ENCODE data around the gene IQSEC3.
"Not testable (repeated sequence)": the region's sequence is repeated elsewhere in the genome, so short reads cannot be mapped to it uniquely, and the experiment has no call there.

IQSEC3 gene

GRCh38 chr12:214003-214741 is 147.6 kb downstream of the IQSEC3 start, which contains the start of gene SLC6A12:
TSS of gene SLC6A12 (minus strand) at chr12:214157. CDS start at chr12:209986, 4,171 bp downstream.
- no peak for DNase-seq (ENCODE audit: low read depth)

DNA sequence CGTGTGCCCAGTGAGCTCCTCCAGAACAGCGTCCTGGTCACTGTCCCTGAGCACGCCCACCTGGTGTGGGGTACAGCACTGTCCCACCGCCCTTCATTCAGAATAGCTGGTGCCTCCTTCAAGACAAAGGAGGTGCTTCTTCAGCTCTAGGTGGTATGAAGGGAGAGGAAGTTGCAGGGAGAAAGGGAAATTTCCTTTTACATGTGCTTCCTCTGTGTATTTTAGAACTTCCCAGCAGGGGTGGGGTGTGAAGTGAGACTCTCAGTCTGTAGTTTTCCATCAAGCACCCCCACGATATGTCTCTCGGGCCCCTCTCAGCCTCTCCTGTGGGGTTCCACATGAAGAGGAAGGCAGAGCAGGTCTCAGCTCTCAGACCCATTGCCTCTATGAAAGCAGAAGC is 148.5 kb downstream of the IQSEC3 start:
- no peak for DNase-seq (ENCODE audit: low read depth)

GRCh38 chr12:217029-217428 is 150.5 kb downstream of the IQSEC3 start:
- DNase-seq (ENCODE audit: low read depth) = not testable (repeated sequence)

DNA sequence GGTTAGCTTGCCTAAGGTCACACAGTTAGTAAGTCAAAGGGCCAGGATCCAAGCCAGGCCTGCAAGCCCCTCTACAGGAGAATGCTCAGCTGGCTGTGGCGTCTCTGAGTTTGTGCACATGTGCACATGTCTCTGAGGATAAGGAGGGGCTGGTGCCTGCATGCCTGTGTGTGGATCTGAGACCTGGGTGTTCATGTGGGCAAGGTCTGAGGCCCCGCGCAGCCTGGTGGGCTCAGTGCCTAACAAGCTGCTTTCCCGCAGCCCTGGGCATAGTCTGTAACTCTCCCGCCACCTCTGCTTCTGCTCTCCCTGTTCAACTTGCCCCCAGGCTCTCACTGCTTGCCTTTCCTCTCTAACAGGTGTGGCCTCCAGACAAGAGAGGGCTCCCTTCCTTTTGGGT is 151.7 kb downstream of the IQSEC3 start:
- no peak for DNase-seq (ENCODE audit: low read depth)

DNA sequence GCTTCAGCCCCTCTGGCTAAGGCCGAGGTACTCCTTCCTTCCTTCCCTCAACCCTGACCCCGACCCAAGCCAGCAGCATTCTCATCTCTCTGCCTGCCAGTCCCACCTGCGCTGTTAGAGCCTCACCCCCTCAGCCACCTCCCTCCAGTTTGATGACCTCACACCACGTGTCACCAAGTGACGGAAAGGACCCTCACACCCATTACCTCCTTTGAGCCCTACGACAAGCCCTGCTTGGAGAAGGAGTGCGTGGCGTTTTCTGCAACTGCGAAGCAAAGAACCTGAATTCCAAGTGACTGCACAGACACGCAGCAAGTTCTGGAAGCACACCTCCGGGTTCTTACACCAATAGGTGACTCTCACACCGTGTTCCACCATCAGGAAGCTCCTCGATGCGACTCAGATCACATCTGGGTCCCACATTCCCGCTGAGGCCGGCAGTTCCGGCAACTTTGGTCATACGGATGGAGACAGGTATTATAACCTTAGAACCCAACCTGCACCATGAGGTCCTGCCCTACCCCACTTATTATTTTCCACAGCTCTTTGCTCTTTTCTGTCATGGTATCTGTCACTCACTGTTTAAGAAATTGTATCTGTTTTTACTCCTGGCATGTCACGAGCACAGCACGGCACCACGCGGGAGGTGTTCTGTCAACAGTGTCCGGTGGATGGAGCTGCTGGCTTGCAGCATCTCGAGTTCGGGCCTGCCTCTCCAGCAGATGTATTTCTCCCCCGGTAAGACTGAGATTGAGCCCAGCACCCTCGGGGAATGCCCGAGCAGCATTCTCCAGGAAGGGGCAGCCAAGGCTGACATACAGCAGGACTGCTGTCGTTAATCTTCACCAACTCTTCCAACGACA is 152.4 kb downstream of the IQSEC3 start:
- no peak for DNase-seq (ENCODE audit: low read depth)

- DNase-seq (ENCODE audit: low read depth) = peak; percentile 3
Measured at GRCh38 chr12:219891-220352, 153.4 kb downstream of the IQSEC3 start.

DNA sequence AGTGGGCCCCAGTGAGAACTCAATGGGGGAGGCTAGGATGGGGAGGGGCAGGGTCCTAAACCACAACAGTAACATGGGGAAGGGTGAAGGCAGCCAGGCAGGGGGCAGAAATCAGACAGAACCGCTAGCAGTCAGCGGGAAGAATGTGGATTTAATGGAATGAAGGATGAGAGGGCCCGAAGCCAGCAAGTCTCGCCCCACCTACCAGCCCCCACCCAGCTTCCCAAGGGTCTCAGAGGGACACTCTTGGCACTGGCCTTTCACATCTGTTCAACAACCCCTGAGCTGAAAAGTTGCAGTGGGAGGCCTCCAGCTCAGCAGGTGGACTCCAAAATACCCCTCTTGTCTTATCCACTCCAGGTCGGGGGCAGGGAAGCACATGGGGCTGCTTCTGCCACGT is 153.9 kb downstream of the IQSEC3 start:
- DNase-seq (ENCODE audit: low read depth) = no peak

DNA sequence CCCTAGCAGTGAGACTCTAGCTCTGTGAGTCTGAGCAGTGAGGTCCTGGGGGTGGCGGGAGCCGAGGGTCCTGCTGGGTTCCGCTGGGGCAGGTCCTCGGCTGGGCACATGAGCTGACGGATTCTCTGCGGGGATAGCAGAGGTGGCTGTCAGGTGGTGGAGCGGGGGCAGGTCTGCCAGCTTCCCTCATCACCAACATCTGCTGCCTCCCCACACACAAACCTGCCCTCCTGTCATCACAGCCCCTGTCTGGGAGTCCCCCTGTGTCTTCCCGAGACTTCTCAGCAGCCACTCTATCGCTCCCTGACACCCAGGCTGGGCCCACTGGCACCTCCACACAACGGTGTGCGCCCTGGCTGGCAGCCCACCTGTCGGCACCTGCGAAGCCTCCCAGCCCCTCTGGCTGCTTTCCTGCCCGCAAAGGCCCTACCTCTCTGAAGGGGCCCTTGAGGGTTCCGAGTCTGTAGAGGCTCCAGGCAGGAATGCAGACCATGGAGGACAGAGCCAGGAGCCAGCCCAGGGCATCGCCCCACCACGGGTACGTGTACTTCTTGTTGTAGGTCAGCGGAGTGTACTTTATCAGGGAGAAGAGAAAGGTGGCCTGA is 154.5 kb downstream of the IQSEC3 start:
- DNase-seq (ENCODE audit: low read depth) = no peak

GRCh38 chr12:221736-222135 is 155.2 kb downstream of the IQSEC3 start:
- no peak for DNase-seq (ENCODE audit: low read depth)

DNA sequence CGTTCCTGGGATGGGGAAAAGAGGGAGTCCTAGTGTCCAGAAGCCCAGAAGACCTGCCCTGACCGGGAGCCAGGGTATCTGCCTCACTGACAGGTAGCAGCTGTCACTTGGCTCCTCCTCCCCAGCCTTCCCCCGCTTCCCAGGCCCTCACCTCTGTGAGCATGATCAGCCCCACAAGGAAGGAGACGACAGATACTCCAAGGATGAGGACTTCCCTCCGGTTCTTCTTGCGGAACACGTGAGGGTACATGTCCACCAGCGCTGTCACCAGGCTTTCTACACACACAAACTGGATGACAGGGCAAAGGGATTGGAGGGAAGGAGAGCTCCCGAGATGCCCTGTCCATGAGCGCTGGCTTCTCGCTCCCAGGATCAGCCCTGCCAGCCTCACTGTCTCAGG is 157.3 kb downstream of the IQSEC3 start:
- no peak for DNase-seq (ENCODE audit: low read depth)

DNA sequence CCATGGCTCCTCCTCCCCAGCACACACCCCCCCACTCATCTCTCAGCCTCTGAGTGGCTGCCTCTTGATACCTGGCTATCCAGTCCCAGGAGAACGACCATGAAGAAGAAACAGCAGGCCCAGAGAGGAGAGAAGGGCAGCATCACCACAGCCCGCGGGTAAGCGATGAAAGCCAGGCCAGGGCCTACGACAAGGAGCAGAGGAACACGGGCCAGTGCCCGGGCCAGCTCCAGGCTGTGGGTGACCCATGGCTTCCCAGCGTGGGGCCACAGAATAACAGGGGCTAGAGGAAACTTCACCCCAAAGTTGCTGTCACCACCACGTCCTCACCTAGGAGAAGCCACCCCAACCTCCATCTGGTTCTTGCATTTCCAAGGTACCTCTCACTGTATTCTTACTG is 157.8 kb downstream of the IQSEC3 start:
- DNase-seq (ENCODE audit: low read depth) = no peak

- no peak for DNase-seq (ENCODE audit: low read depth)
Measured at GRCh38 chr12:225012-225411, 158.4 kb downstream of the IQSEC3 start.

DNA sequence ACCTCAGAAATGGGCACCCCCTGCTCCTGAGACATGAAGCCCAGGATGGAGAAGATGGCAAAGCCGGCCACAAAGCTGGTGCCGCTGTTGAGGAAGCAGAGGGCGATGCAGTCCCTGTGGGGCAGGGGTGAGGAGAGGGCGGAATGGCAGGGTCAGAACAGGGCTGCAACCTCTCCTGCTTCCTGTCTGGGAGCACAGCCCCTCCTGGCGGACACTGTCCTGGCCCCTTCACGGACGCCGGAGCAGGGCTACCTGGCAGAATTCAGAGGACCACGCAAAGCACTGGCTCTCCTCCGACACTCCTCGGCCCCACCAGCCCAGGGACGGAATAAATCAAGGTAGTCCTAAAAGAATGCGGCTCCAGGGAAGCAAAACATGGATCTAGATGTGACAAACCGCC is 159.8 kb downstream of the IQSEC3 start:
- DNase-seq (ENCODE audit: low read depth) = no peak

DNA sequence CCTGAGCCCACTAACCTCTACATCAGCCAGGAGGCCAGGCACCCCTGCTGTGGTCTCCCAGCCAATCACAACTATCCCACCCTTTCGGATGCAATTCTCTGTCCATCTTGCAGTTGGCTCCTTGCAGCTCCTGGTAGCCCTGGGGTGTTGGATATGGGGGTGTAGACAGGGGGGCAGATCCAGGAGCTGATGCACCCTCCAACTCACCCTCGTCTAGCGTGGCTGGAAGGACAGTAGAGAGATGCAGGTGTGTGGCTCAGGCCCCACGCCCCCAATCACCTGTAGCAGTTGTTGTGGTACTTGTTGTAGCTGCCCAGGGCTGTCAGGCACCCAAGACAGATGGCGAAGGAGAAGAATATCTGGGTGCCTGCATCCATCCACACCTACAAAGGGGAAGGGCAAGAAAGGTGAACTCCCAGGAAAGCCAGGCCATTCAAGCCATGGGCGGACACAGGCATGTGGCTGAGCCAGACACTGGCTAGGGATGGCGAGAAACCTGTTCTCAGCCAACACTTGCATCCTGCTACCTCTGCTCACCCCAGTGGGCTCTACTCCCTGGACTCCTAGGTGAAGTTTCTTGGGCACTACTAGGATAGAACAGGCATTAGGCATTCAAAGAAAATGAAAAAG is 160.8 kb downstream of the IQSEC3 start:
- no peak for DNase-seq (ENCODE audit: low read depth)

Measured in stimulated activated CD8-positive, alpha-beta memory T cell treated with anti-CD3 and anti-CD28 coated beads, Interleukin-15, amount 100 ng/mL, for 24 hours (primary cell).